Endothelial cell of umbilical vein (primary cell): ENCODE data around the gene GTPBP4.

Source experiments
- EZH2 ChIP-seq: IDR thresholded peaks from 2 replicates; pipeline ENCODE4 v1.6.1; 2012; ENCODE audit warnings: borderline replicate concordance, low read depth, mild to moderate bottlenecking, moderate library complexity, low read length, inconsistent platforms; ENCODE audit not compliant: severe bottlenecking
- FOS ChIP-seq: IDR thresholded peaks from 2 replicates; pipeline ENCODE4 v1.6.1; 2011; ENCODE audit warnings: mild to moderate bottlenecking, low read length, moderate library complexity, borderline replicate concordance; ENCODE audit not compliant: insufficient read depth
- GATA2 ChIP-seq: IDR thresholded peaks from 2 replicates; pipeline ENCODE4 v1.7.0; 2011; ENCODE audit warnings: low read depth, mild to moderate bottlenecking, moderate library complexity, mixed read lengths, low read length; ENCODE audit not compliant: insufficient read length, insufficient read depth
- POLR2A ChIP-seq: IDR thresholded peaks from 2 replicates; pipeline ENCODE4 v1.6.1; 2012; ENCODE audit warnings: low read depth, mild to moderate bottlenecking, control low read depth, low read length
- POLR2AphosphoS5 ChIP-seq: IDR thresholded peaks from 2 replicates; pipeline ENCODE4 v1.6.1; 2012; ENCODE audit warnings: low read depth, mild to moderate bottlenecking, control low read depth, low read length, moderate library complexity; ENCODE audit not compliant: insufficient read depth

- no peak for TF ChIP-seq GATA2
- TF ChIP-seq POLR2AphosphoS5 = peak; percentile 44
- no peak for TF ChIP-seq EZH2
- TF ChIP-seq FOS = no peak
- no peak for TF ChIP-seq POLR2A
Measured at GRCh38 chr10:1020460-1020859, 32.2 kb downstream of the GTPBP4 start.
